GM23248 (cell line): Measurements from ENCODE around the gene NLRC5.

ENCODE experiments used
- EZH2 ChIP-seq: fragments of 200-600 bp; sonication (generic); IDR thresholded peaks from 2 replicates; pipeline ENCODE4 v1.6.1; 2018; ENCODE audit warnings: antibody characterized with exemption, mild to moderate bottlenecking; ENCODE audit not compliant: insufficient read depth, poor library complexity, severe bottlenecking
- EZH2phosphoT487 ChIP-seq: fragments of 200-600 bp; sonication (generic); IDR thresholded peaks from 2 replicates; pipeline ENCODE4 v1.6.1; 2018; ENCODE audit warnings: antibody characterized with exemption, moderate library complexity, mild to moderate bottlenecking, low read depth; ENCODE audit not compliant: insufficient read depth

- TF ChIP-seq EZH2phosphoT487 = no peak
- no peak for TF ChIP-seq EZH2
Observed at GRCh38 chr16:56997931-56998330, 8.6 kb downstream of the NLRC5 start.
